Measurements from ENCODE around the gene TSPEAR.

Gene TSPEAR

GRCh38 chr21:44741921-44742320, 30.5 kb upstream of the TSPEAR start:
- DNase-seq (ENCODE audit: low read depth in 2 of 3, low spot score in 2 of 3), result no peak

DNA sequence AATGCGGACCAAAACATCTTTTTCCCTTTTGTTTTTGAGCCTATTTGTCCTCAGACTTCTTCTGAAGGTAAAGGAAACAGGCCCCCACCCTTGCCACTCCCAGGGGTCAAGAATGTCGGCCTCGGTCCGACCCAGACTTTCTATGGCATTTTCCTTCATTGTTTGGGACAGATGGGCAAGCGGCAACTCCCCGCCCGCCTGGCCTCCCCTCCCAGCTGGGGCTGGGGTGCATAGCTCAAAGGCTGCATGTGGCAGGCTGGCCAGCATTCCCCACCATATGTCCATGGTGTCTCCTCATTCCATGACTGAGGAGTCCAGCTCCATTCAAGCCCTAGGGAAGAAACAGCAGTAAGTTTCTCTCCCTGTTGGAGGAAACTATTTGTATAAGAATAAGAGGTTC, 29.4 kb upstream of the TSPEAR start:
- no peak for DNase-seq (ENCODE audit: low read depth in 2 of 3, low spot score in 2 of 3)

- no peak for DNase-seq (ENCODE audit: low read depth in 2 of 3, low spot score in 2 of 3)
These were observed 27.9 kb upstream of the TSPEAR start for GRCh38 chr21:44739316-44739715.

DNA sequence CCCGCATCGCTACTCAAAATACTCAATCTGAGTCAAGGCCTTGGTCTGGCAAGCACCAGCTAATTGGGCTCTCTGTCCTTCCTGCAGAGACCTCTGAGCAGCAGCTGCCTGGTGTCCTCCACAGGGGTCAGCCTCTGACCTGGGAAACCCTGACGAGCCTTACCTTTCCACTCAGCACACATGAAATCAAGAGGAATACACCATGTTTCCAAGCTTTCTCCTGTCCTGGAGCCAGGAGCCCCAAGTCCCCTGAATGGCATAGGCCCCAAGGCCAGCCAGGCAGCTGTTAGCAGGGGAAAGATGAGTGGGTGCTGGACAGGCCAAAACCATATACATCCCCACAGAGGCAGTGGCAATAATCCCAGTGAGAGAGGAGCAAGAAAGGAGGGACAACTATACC, 27.2 kb upstream of the TSPEAR start:
- DNase-seq (ENCODE audit: low read depth in 2 of 3, low spot score in 2 of 3), result no peak

- no peak for DNase-seq (ENCODE audit: low read depth in 2 of 3, low spot score in 2 of 3)
These were observed 26.5 kb upstream of the TSPEAR start for GRCh38 chr21:44737706-44738354.

DNA sequence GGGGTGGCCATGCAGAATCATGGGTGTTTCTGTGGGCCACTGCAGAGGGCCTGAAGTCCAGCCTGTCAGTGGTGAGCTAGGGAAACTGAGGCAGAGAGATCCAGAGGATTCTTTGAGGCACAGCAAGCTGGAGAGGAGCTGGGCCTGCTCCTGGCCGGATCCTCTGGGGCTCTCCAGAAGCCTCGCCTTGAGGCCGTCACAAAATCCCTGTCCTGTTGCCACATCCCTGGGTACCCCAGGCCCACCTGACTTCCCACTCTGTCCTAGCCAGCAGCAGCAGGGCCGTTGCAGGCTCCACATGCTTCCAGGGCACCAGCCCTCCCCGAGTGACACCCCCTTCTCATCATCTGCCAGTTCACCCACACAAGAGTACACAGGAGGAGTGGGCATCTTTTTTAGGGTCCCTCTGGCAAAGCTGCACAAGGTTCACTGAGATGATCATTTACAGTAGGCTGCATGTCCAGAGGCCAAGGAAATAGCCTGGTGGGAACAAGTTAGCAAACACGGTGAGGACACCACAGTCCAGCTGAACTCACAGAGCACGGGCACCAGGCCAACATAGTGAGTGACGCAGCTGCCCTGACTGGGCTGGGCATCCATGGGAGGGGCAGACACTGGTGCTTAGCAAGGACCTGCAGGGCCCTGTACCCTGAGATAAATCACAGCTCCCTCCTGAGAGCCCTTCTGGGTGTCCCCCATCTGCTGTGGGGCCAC, 25.1 kb upstream of the TSPEAR start:
- DNase-seq (ENCODE audit: low read depth in 2 of 3, low spot score in 2 of 3), result no peak

DNA sequence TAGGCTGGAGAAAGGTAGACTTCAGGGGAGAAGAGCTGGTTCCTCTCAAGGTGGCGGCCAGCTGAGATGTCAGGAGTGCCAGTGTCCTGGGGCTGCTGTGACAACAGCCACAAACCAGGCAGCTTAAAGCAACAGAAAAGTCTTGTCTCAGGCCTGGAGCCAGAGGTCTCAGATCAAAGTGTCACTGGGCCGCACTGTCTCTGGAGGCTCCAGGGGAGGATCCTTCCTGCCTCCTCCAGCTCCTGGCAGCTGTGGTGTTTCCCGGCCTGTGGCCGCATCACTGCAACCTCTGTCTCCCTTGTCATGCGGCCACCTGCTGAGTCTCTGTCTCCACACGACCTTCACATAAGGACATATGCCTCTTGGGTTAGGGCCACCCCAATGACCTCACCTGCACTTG, 24.4 kb upstream of the TSPEAR start:
- DNase-seq (ENCODE audit: low read depth in 2 of 3, low spot score in 2 of 3), result no peak

DNA sequence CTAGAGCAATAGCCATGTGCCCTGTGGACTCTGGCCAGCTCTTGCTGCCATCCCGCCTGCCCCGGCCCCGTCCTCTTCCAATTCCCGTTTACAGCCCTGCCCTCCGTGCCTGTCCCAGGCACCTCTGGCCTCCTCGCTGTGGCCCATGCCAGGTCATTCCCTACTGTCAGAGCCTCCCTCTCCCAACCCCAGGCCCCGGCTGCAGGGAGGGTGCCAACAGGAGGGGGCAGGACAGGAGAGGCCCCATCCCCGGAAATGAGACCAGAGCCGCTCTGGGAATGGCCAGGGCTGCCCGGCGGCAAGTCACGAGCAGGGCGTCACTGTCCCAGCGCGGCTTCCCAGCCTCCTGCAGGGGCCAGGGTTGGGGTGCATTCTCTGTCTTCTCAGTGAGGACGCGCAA, 23.5 kb upstream of the TSPEAR start:
- no peak for DNase-seq (ENCODE audit: low read depth in 2 of 3, low spot score in 2 of 3)

- DNase-seq (ENCODE audit: low read depth in 2 of 3, low spot score in 2 of 3), result no peak
These were observed 22.8 kb upstream of the TSPEAR start for GRCh38 chr21:44734026-44734745.

GRCh38 chr21:44732956-44733355, 21.6 kb upstream of the TSPEAR start:
- DNase-seq (ENCODE audit: low read depth in 2 of 3, low spot score in 2 of 3), result no peak

GRCh38 chr21:44732263-44732662, 20.9 kb upstream of the TSPEAR start:
- no peak for DNase-seq (ENCODE audit: low read depth in 2 of 3, low spot score in 2 of 3)

GRCh38 chr21:44730951-44731579, 19.7 kb upstream of the TSPEAR start:
- DNase-seq (ENCODE audit: low read depth in 2 of 3, low spot score in 2 of 3), result no peak

DNA sequence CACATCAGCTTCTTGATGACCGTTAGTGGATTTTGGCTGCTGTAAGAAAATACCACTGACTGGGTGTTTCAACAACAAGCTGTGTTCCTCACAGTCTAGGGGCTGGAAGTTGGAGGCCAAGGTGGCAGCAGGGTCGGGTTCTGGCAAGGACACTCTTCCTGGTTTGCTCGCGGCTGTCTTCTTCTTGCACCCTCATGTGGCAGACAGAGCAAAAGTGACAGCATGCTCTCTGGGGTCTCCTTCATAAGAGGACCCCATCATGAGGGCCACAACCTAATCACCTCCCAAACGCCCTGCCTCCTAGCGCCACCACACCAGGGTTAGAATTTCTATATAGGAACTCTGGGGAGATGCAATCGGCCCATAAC, 18.6 kb upstream of the TSPEAR start:
- no peak for DNase-seq (ENCODE audit: low read depth in 2 of 3, low spot score in 2 of 3)

- DNase-seq (ENCODE audit: low read depth in 2 of 3, low spot score in 2 of 3), result no peak
These were observed 18.1 kb upstream of the TSPEAR start for GRCh38 chr21:44729336-44730027.

DNA sequence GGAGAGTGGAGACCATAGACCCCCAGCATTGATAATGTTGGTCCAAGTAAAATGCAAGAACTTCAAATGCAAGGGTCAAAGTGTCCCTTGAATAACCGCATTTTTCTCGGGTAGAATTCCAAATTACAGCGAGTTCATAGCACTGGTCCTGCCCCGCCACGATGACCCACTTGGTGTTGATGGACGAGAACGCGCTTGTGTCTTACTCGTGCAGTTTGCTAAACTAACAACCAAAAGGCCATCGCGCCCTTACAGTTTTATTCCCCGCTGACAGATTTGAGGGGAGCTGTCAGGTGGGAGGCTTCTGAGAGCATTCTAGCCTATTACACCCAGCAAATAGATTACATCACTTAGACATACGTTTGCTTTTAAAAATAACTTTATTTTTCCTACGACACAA, 17.3 kb upstream of the TSPEAR start:
- no peak for DNase-seq (ENCODE audit: low read depth in 2 of 3, low spot score in 2 of 3)

DNA sequence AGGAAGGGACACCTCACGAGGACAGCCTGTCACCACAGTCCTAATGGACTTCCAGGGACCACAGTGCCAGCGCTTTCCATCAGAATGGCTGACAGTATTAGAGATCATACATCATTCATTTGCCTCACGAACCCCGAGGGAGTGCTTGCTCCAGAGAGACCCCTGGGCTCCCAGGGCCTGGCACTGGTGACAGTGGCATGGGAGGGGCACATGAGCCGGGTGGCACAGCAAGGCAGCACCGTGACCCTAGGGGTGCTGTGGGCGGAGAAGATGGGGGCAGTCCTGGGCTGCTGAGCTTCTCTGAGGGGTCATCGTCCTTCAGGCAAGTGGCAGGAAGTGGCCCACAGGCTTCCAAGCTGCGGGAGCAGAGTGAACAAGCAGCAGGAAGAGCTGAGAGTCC, 16.4 kb upstream of the TSPEAR start:
- no peak for DNase-seq (ENCODE audit: low read depth in 2 of 3, low spot score in 2 of 3)

GRCh38 chr21:44727321-44727720, 15.9 kb upstream of the TSPEAR start:
- DNase-seq (ENCODE audit: low read depth in 2 of 3, low spot score in 2 of 3), result no peak

- DNase-seq (ENCODE audit: low read depth in 2 of 3, low spot score in 2 of 3), result no peak
These were observed 15.5 kb upstream of the TSPEAR start for GRCh38 chr21:44726826-44727225.

DNA sequence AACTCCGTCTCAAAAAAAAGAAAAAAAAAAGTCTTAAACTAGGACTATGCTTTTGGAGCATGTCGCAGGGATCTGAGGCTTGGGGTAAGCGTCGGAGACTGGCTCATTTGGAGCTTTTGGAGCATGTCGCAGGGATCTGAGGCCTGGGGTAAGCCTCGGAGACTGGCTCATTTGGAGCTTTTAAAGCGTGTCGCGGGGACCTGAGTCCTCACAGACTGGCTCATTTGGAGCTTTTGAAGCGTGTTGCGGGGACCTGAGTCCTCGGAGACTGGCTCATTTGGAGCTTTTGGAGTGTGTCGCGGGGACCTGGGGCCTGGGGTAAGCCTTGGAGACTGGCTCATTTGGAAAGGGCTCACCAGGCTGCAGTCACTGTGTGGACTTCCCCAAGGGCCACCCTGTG, 13.6 kb upstream of the TSPEAR start:
- DNase-seq (ENCODE audit: low read depth in 2 of 3, low spot score in 2 of 3), result no peak

DNA sequence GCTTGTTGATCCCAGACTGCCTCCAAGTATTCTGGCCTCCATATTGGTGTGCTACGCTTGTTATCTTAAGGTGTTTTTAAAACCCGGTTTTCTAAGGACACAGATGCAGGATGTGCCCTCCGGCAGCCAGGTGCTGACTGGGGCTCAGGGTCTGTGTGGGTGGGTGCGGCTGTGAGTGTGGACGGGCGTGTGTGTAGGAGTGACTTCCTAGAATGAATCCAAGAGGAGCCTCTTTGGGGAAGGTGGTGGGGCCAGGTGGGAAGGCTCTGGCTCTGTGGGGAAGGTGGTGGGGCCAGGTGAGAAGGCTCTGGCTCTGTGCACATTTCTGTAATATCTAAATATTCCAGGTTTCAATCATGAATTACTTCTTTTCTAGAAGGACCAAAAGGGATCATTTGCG, 12.8 kb upstream of the TSPEAR start:
- DNase-seq (ENCODE audit: low read depth in 2 of 3, low spot score in 2 of 3), result no peak

Data from activated CD8-positive, alpha-beta memory T cell treated with anti-CD3 and anti-CD28 coated beads for 48 hours (primary cell).